SU-DHL-6 (cell line): ENCODE data around the gene FIBCD1.

Source experiments
- H2AFZ ChIP-seq: fragments of 200-600 bp; sonication (generic); 2 replicates; pipeline ENCODE4 v1.6.1; 2014; ENCODE audit warnings: low read depth, mild to moderate bottlenecking, moderate library complexity, mixed read lengths, antibody characterized with exemption, low read length; ENCODE audit not compliant: severe bottlenecking
- H3F3A ChIP-seq: fragments of 200-600 bp; shearing (Covaris generic); 2 replicates; pipeline ENCODE4 v1.6.0; 2016; ENCODE audit warnings: antibody characterized with exemption, mild to moderate bottlenecking; ENCODE audit not compliant: insufficient read depth
- H3K27ac ChIP-seq: fragments of 200-600 bp; sonication (generic); 2 replicates; pipeline ENCODE4 v1.5.1; 2016; ENCODE audit warnings: low read depth, mild to moderate bottlenecking, low read length, moderate library complexity, mixed read lengths
- H3K27me3 ChIP-seq: fragments of 200-600 bp; sonication (generic), shearing (Covaris generic); 2 replicates; pipeline ENCODE4 v1.6.0; 2014; ENCODE audit warnings: mild to moderate bottlenecking, low read length
- H3K36me3 ChIP-seq: fragments of 200-600 bp; sonication (generic); 2 replicates; pipeline ENCODE4 v1.6.1; 2014; ENCODE audit warnings: mild to moderate bottlenecking, low read length, mixed read lengths
- H3K4me2 ChIP-seq: fragments of 300-600, 200-600 bp; shearing (Covaris generic), sonication (generic); 2 replicates; pipeline ENCODE4 v1.6.0; 2014; ENCODE audit warnings: low read length, low read depth, mild to moderate bottlenecking; ENCODE audit not compliant: poor library complexity, severe bottlenecking
- H3K4me3 ChIP-seq: fragments of 200-600 bp; sonication (generic); 2 replicates; pipeline ENCODE4 v1.5.1; 2014; ENCODE audit warnings: antibody characterized with exemption, low read length, mild to moderate bottlenecking, mixed read lengths; ENCODE audit not compliant: insufficient read depth, poor library complexity, severe bottlenecking
- H3K79me2 ChIP-seq: fragments of 200-600 bp; sonication (generic); 2 replicates; pipeline ENCODE4 v1.6.1; 2014; ENCODE audit warnings: mild to moderate bottlenecking, low read length, moderate library complexity; ENCODE audit not compliant: insufficient read depth
- H3K9ac ChIP-seq: fragments of 200-600 bp; sonication (generic); 2 replicates; pipeline ENCODE4 v1.7.0; 2014; ENCODE audit warnings: mild to moderate bottlenecking, low read length
- H3K9me2 ChIP-seq: fragments of 200-600 bp; sonication (generic); replicated peaks from 2 replicates; pipeline ENCODE4 v1.6.1; 2014; ENCODE audit warnings: low read length; ENCODE audit not compliant: insufficient read depth
- H3K9me3 ChIP-seq: fragments of 200-600 bp; sonication (generic); 2 replicates; pipeline ENCODE4 v1.6.1; 2014; ENCODE audit warnings: low read length, mixed read lengths; ENCODE audit not compliant: insufficient read depth
- H4K20me1 ChIP-seq: fragments of 200-600 bp; sonication (generic); 2 replicates; pipeline ENCODE4 v1.6.1; 2014; ENCODE audit warnings: low read depth, mild to moderate bottlenecking, antibody characterized with exemption, low read length, moderate library complexity, mixed read lengths
- EZH2phosphoT487 ChIP-seq: fragments of 200-600 bp; sonication (generic), shearing (Covaris generic); conservative IDR thresholded peaks from 2 replicates; pipeline ENCODE4 v1.6.1; 2018; ENCODE audit warnings: mild to moderate bottlenecking, antibody characterized with exemption, low read length, moderate library complexity, mixed read lengths
- TF ChIP-seq, protein P1 (sequence below): fragments of 200-600 bp; sonication (generic); IDR thresholded peaks from one replicate; pipeline ENCODE4 v1.5.1; 2017; ENCODE audit warnings: antibody characterized with exemption, mild to moderate bottlenecking, low read length, moderate library complexity; ENCODE audit not compliant: insufficient read depth, poor library complexity, severe bottlenecking

Gene FIBCD1

DNA sequence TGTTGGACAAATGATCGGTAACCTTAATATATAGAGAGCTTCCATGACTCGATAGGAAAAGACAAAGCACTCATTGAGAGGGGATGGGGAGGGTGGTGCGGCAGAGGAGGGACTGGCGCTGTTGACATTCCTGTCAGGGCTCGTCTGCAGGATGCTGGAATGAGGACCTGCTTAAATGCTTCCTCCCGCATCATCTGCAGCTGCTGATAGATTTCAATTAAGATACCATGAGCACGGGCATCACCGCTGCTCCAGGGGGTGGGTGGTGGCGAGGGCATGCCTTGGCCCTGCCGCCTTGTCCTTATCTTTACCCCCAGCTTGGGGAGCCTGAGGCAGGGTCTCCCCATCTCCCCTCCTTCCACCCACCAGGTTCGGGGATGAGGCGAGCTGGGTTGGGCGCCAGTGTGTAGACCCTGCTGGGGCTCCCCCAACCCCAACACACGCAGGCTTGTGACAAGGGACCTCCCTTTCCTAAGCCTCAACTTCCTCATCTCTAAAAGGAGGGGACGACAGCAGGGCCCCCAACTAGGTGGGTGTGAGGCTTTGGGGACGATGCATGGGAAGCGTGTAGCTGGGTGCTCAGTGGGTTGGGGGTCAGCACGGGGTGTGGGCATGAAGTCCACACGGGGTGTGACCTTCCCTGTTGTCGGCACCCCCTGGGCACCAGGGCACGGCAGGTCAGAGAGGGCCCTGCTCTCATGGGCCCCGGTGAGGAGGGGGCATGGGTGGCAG, 30.7 kb downstream of the FIBCD1 start:
- Histone ChIP-seq H3K79me2 (no peaks in the 10 kb centered on the region), H3K4me3 (no peak overlapping the region), H3K4me2 (no peak overlapping the region), H4K20me1 (no peaks in the 10 kb centered on the region), H2AFZ (no peak overlapping the region), H3F3A (no peaks in the 10 kb centered on the region), H3K9me2 (no peaks in the 10 kb centered on the region), H3K9me3 (no peaks in the 10 kb centered on the region), H3K27ac (no peak overlapping the region), H3K9ac (no peak overlapping the region), H3K27me3 (no peaks in the 10 kb centered on the region), H3K36me3 (no peaks in the 10 kb centered on the region)
- TF ChIP-seq EZH2phosphoT487: no peak
- TF ChIP-seq, protein P1, sequence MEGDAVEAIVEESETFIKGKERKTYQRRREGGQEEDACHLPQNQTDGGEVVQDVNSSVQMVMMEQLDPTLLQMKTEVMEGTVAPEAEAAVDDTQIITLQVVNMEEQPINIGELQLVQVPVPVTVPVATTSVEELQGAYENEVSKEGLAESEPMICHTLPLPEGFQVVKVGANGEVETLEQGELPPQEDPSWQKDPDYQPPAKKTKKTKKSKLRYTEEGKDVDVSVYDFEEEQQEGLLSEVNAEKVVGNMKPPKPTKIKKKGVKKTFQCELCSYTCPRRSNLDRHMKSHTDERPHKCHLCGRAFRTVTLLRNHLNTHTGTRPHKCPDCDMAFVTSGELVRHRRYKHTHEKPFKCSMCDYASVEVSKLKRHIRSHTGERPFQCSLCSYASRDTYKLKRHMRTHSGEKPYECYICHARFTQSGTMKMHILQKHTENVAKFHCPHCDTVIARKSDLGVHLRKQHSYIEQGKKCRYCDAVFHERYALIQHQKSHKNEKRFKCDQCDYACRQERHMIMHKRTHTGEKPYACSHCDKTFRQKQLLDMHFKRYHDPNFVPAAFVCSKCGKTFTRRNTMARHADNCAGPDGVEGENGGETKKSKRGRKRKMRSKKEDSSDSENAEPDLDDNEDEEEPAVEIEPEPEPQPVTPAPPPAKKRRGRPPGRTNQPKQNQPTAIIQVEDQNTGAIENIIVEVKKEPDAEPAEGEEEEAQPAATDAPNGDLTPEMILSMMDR: no peak

- Histone ChIP-seq H3K9ac (no peak overlapping the region), H4K20me1 (no peaks in the 10 kb centered on the region), H3K27me3 (no peaks in the 10 kb centered on the region), H3F3A (no peaks in the 10 kb centered on the region), H3K9me3 (no peaks in the 10 kb centered on the region), H2AFZ (no peak overlapping the region), H3K4me3 (no peak overlapping the region), H3K9me2 (no peaks in the 10 kb centered on the region), H3K4me2 (no peak overlapping the region), H3K27ac (no peak overlapping the region), H3K79me2 (no peaks in the 10 kb centered on the region), H3K36me3 (no peaks in the 10 kb centered on the region)
- TF ChIP-seq, protein P1: no peak
- TF ChIP-seq EZH2phosphoT487: no peak
Measured at GRCh38 chr9:130906735-130907416, 32.2 kb downstream of the FIBCD1 start.

- H3K36me3 ChIP-seq: no peaks in the 10 kb centered on the region
- no peaks in the 10 kb centered on the region for H3K27me3 ChIP-seq
- no peak overlapping the region for H3K27ac ChIP-seq
- H3K9me3 ChIP-seq: no peaks in the 10 kb centered on the region
- no peaks in the 10 kb centered on the region for H3K79me2 ChIP-seq
- TF ChIP-seq EZH2phosphoT487: no peak
- TF ChIP-seq, protein P1: no peak
- no peaks in the 10 kb centered on the region for H3F3A ChIP-seq
- H3K9ac ChIP-seq: no peak overlapping the region
- no peaks in the 10 kb centered on the region for H3K9me2 ChIP-seq
- H3K4me2 ChIP-seq: no peak overlapping the region
- no peak overlapping the region for H2AFZ ChIP-seq
- H3K4me3 ChIP-seq: no peak overlapping the region
- no peaks in the 10 kb centered on the region for H4K20me1 ChIP-seq
Measured at GRCh38 chr9:130905902-130906734, 32.9 kb downstream of the FIBCD1 start.
